ENCODE results near the gene FUT6.

The FUT6 gene

GRCh38 chr19:5827891-5828660 lies 11.4 kb downstream of the FUT6 start:
- peak; percentile 83 to 87 (median 85) for DNase-seq

- no peak for DNase-seq
Observed at GRCh38 chr19:5827342-5827890, 12.1 kb downstream of the FUT6 start.

DNA sequence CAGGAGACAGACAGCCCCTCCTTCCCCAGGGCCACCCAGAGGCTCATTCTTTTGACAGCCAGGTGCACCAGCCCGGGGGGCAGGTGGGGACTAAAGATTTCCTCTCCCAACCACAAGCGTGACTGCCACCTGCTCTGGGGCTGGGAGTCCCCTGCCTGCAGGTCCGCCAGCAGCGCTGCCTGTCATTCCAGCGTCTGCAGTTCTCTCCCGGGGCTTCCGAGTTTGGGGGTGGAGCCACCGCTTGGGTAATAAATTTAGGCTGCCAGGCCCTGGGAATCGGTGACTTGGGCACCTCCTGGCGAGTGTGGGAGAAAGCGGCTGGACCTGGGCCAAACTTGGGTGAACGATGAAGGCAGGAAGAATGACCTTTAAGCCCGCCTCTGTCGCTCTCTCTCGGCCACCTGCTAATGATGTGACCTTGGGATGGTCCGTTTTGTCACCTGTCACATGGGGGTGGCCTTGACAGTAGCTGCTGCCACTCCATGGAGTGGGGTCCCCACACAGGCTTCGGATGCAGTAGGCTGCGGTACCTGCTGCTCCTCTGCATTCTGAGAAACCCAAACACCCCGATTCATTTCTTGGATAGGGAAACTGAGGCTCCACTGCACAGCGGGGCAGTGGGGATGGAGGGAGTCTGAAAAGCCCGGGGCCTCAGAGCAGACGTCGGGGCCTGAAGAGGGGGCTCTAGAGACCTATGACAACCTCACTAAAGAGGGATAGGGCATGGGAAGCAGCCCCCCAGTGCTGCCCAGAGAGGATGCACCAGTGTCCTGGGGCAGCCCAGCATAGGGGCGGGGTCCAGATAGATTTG lies 12.8 kb downstream of the FUT6 start:
- no peak for DNase-seq

GRCh38 chr19:5825178-5825577 lies 14.3 kb downstream of the FUT6 start:
- DNase-seq: no peak

DNA sequence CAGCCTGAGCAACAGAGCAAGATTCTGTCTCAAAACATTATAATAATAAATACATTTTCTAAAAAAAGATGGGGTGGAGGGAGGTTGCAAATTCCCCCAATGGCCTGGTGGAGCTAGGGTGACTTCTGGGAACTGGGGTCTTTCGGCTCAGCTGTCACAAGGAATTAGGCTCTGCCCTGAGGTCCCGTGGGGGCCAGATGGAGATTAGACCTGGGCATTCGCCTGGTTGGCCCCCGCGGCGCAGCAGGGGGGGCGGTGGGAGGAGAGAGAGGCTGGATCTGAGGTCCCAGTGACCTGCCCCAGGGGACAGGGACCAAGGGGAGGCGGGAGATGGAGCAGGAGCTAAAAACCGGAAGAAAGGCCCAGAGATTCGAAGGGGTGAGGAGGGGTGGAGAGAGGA lies 14.8 kb downstream of the FUT6 start:
- DNase-seq: no peak

- no peak for DNase-seq
Observed at GRCh38 chr19:5823579-5824281, 15.8 kb downstream of the FUT6 start.

DNA sequence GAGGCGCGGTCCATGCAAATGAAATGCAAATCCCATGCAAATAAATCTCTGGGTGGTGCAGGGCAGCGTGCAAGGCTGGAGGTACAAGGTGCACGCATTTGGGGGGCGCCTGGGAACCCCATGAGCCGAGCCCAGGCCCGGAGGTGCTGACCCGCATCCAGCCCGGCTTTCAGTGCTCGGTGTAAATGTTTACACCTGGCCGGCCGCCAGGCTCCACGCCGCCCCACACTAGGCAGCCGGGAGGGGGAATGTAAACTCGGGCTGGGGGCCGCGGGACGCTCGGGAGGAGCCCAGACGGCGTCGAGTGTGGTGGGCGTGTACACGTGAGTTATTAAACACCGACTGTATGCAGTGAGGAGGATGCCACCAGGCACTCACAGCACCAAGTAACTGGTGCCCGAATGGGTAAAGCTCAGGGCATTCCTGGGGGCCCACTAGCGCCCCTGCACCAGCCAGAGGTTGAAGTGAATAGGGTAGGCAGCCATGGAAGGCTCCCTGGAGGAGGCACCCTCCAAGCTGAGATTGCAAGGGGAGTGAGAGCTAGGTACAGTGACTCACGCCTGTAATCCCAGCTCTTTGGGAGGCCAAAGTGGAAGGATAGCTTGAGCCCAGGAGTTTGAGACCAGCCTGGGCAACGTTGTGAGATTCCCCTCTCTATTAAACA lies 17.2 kb downstream of the FUT6 start:
- DNase-seq: no peak

GRCh38 chr19:5821521-5822180 lies 17.9 kb downstream of the FUT6 start:
- DNase-seq: no peak

DNA sequence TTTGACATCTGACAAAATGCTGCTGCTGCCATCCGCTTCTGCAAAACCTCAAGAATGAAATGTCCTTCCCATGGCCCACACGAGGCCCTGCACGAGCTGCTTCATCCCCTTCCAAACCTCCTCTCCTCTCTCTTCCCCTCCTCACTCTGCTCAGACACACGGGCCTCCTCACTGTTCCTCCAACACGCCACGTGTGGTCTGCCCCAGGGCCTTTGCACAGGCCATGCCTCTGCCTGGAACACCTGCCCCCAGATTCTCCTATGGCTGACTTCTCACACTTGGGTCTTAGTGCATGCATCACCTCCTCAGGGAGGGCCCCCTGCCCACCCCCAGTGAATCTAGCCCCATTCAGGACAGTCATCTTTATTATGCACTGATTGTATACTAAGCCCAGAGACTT lies 18.7 kb downstream of the FUT6 start:
- no peak for DNase-seq

DNA sequence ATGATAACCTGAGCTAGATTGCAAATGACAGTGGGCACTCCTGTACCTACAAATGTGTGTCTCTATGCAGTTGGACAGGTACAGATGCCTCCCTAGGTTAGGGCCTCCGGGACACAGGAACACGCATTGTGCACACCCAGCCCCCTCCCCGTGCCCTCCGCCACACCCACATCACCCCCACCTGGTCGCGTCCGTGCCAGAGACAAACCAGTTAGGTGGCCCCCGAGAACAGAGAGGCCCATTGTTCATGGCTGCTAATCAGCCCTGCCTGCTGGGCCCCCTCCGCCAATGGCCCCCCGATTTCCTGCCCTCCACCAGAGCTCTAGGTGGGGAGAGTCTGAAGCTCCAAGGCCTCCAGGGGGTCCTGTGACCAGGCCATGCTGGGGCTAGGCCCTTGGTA lies 20.9 kb downstream of the FUT6 start:
- DNase-seq: no peak

- no peak for DNase-seq
Observed at GRCh38 chr19:5817218-5817617, 22.3 kb downstream of the FUT6 start.

DNA sequence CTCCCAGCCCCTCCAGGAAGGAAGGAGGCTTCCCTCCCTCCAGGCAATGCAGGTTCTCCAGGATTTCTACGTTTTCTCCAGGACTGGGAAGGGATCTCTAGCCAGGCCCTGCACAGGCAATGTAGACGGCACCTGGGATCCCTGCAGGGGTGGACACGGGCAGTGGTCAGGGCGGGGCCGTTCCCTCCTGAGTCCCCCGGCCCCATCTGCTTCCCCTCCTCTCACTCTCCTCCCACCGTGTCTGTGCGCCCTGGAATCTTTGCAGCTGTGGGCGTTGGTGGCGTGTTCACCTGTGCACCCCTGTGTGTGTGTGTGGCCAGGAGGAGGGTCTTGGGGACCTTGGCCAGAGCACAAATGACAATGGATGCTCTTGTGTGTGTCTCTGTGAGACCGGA lies 24.7 kb downstream of the FUT6 start:
- no peak for DNase-seq

GRCh38 chr19:5814123-5814851 lies 25.2 kb downstream of the FUT6 start:
- DNase-seq: no peak

GRCh38 chr19:5811117-5811516 lies 28.4 kb downstream of the FUT6 start:
- DNase-seq: no peak

DNA sequence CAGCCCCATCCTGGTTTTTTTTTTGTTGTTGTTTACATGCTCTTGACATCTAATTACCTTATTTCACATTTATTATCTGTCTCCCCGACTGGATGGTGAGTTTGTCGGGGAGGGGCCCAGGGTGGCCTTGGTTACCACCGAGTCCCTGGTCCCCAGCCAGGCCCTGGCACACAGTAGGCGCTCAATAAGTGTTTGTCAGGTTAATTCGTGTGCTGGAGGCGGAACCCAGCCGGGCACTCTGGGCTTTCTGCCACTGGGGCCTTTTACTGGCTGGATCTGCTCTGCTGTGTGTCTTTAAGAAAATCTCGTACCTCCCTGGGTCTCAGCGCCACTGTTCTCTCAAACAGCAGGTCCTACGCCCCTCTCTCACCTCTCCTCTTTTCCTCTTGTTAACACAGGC lies 30.0 kb downstream of the FUT6 start:
- no peak for DNase-seq

DNA sequence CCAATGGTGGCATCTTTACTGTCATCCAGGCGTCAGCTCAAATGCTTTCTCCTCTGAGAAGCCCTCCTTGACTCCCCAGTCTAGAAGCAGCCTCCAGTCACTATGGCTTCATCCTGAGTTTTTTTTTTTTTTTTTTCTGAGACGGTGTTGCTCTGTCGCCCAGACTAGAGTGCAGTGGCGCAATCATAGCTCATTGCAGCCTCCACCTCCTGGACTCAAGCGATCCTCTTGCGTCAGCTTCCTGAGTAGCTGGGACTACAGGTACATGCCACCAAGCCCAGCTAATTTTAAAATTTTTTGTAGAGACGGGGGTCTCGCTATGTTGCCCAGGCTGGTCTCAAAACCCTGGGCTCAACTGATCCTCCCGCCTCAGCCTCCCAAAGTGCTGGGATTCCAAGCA lies 30.4 kb downstream of the FUT6 start:
- no peak for DNase-seq

GRCh38 chr19:5808120-5808816 lies 31.2 kb downstream of the FUT6 start:
- no peak for DNase-seq

- no peak for DNase-seq
Observed at GRCh38 chr19:5806905-5807304, 32.6 kb downstream of the FUT6 start.

- no peak for DNase-seq
Observed at GRCh38 chr19:5806133-5806489, 33.4 kb downstream of the FUT6 start.

GRCh38 chr19:5805462-5806132 lies 33.9 kb downstream of the FUT6 start:
- peak in 3 of 4 experiments; percentile 34 to 56 (median 39) for DNase-seq
